ENCODE measurements around the gene FAM184A.

The FAM184A gene

GRCh38 chr6:118953391-118953790, 125.1 kb downstream of the FAM184A start:
- no peak for DNase-seq

DNA sequence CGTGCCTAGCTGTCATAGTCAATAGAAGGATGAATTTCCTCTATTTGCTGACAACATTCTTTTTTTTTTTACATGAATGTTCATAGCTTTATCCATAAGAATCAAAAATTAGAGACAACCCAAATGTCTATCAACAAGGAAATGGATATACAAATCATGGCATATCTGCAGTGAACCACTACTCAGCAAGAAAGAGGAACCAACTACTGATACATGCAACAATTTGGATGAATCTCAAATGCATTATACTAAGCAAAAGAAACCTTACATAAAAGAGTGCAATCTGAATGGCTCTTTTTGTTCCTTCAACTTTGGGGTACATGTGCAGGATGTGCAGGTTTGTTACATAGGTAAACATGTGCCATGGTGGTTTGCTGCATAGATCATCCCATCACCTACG, 125.8 kb downstream of the FAM184A start:
- DNase-seq: no peak

DNA sequence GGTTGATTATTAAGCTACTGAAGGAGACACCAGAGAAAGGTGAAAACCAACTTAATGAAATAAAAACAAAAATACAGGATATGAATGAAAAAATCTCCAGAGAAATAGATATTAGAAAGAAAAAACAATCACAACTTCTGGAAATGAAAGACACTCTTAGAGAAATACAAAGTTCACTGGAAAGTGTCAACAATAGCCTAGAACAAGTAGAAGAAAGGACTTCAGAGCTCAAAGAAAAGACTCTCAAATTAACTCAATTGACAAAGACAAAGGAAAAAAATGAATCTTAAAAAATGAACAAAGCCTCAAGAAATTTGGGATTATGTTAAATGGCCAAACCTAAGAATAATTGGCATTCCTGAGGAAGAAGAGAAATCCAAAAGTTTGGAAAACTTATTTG, 133.2 kb downstream of the FAM184A start:
- no peak for DNase-seq

DNA sequence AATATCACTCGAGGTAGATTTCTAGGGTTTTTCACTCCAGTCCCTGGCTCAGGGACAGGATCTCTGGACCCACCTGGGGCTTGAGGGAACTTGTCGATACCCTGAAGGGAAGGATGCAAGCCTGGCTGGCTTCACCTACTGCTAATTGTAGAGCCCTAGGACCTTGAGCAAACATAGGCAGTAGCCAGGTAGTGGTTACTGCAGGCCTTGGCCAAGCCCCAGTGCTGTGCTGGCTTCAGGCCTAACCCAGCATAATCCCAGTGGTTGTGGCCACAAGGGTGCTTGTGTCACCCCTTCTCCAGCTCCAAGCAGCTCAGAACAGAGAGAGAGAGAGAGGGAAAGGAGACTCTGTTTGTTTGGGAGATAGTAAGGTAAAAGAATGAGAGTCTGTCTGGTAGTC, 137.7 kb downstream of the FAM184A start:
- DNase-seq: no peak

DNA sequence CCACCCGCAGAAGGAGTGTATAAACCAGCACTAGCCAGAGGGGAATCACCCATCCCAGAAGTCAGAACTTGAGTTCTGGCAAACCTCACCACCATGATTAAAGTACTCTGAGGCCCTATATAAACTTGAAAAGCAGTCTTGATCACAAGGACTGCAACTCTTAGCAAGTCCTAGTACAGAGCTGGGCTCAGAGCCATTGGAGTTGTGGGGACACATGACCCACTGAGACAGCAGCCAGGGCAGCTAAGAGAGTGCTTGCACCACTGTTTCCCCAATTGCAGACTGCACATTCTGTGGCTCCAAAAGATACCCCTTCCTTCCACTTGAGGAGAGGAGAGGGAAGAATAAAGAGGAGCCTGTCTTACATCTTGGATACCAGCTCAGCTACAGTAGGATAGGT, 138.8 kb downstream of the FAM184A start:
- no peak for DNase-seq

DNA sequence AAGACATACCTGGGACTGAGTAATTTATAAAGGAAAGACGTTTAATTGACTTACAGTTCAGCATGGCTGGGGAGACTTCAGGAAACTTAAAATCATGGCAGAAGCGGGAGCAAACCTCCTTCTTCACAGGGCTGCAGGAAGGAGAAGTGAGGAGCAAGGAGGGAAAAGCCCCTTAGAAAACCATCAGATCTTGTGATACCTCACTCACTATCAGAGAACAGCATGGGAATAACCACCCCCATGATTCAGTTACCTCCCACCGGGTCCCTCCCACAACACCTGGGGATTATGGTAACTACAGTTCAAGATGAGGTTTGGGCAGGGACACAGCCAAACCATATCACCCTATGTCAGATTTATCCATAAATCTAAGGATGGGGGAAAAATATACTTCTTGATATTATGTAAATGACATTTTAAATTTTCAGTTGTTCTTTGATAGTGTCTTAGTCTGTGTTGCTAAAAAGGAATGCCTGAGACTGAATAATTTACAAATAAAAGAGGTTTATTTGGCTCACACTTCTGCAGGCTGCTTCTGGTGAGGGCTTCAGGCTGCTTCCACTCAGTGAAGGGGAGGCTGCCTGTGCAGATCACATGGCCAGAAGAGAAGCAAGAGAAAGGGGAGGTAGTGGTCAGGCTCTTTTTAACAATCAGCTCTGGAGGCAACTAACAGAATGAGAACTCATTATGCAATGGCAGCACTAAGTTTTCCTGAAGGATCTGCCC, 142.3 kb downstream of the FAM184A start:
- no peak for DNase-seq

GRCh38 chr6:118935331-118935668, 143.2 kb downstream of the FAM184A start:
- DNase-seq: no peak

DNA sequence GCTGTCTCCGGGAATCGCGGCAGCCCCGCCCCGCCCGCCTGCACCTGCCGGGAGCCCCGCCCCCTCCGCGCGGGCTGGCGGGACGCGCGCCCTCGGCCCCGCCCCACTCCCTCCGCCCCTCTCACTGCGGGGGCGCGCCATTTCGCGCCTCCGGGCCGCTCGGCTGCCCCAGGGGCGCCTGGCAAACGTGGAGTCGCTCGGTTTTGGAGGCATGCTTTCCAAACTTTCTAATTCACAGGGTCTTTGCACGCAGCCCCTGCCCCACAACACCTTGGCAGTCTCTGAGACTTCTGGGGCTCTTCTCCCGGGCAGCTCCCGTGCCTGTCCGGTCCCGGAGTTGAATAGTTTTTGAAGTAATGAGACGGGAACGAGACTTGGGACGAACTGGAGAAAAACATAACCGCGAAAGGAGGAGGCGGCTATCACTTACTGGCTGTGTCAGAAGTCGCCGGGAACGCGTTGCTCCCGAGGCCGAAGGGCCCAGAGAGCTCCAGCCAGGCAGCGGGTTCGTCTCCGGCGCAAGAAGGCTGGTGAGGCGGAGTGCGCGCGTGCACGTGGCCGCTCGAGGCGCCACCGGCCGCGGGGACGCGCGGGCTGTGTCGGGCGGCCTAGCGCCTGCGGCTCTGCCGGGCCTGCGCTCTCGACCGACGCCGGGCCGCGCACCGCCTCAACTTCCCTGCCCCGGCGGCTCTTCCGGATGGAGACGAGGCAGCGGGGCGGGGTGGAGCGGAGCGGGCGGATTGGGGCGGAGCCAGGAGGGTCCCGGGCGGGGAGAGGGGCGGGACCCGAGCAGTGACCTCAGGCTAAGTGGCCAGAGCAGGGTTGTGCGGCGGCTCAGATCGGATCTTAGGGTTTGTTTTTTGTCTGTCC, 143.8 kb downstream of the FAM184A start, which contains the start of gene MCM9:
Gene MCM9 (minus strand): TSS at position 699 of the 870 bp plus-strand sequence. CDS start 3,436 bp downstream, outside the sequence.
- peak; percentile 95 for DNase-seq

- no peak for DNase-seq
Observed at GRCh38 chr6:118933855-118934460, 144.5 kb downstream of the FAM184A start.

GRCh38 chr6:118932421-118932820, 146.0 kb downstream of the FAM184A start:
- DNase-seq: no peak

DNA sequence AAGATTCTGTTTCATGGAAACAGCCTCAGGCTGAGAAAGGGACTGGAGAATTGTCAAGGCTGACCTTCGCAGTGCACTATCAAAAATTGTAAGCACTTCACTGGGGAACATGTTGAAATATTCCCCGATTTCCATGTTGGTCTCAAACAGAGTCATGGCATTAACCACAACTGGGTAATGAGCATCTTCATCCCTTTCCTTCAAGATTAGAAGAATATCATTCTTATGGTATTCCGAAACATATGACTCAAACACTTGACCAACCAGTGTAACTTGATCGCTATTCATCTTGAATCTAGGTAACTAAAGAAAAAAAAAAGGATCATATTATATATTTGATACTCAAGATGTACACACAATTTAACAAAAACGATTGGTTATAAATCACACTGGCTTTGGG, 147.0 kb downstream of the FAM184A start:
- DNase-seq: no peak

- no peak for DNase-seq
Observed at GRCh38 chr6:118930680-118931079, 147.8 kb downstream of the FAM184A start.

DNA sequence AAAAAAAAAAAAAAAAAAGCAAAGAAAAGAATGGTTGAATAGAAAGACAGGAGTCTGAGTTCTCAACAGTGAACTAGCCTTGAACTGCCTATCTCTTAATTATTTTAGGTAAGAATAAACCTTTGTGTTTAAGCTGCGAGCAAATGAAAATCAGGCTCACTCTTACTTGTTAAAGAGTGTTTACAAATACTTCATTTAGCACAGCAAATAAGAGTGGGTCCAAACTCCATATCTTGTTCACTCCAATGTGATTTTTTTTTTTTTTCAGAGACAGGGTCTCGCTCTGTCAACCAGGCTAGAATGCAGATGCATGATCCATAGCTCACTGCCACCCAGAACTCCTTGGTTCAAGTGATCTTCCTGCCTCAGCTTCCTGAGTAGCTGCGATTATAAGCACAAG, 155.4 kb downstream of the FAM184A start:
- DNase-seq: no peak

DNA sequence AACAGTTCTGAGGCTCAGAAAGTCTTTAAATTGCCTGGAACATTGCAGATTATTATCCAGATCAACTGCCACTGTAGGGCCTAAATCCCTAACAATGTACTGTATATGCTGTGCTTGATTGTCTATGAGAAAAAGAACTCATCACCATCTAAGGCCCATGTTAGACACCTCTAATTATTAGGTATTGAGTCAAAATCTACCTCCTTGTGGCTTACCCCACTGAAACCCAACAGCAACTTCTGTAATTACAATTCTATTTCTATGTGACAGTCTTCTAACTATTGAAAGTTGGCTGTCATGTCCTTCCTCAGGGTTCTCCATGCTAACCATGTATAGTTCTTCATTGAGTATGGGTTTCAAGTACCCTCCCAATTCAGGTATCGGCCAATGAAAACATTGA, 157.4 kb downstream of the FAM184A start:
- DNase-seq: no peak

- no peak for DNase-seq
Observed at GRCh38 chr6:118918329-118918725, 160.1 kb downstream of the FAM184A start.

GRCh38 chr6:118917546-118918328, 160.7 kb downstream of the FAM184A start:
- DNase-seq: no peak

- DNase-seq: no peak
Observed at GRCh38 chr6:118914598-118914997, 163.9 kb downstream of the FAM184A start.

DNA sequence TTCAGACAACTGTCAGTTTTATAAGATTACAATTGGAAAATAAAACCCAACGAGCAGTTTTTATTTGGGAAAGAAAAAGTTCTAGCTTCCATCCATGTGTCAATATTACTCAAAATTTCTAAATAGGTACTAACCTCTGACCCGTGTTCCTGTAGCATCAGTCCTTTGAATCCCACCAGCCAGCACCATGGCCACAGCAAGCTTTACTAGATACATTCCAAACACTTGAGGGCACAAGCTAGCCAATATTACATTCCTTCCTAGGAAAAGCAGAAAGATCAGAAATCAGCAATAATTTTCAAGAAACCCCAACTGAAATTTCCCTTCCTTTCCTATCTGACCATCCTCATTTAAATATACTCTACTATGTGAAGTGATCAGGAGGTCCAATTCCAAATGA, 165.3 kb downstream of the FAM184A start:
- DNase-seq: no peak

- DNase-seq: peak; percentile 56
Observed at GRCh38 chr6:118912646-118913045, 165.8 kb downstream of the FAM184A start.

Data from NCI-H1105 (cell line).